ENCODE results near the gene VPS35L. TPM values are rescaled to one million over a fixed set of nuclear protein-coding genes. Genes with fewer than 3 reads are reported as not detected.

The VPS35L gene
- total and polyA plus RNA-seq, 2 experiments from 2014 or later = 48.0 to 54.6 TPM

GRCh38 chr16:19703172-19703889, 147.8 kb downstream of the VPS35L start:
- Histone ChIP-seq H3K79me2 (replicated peaks; ENCODE audit: insufficient read depth) (peaks cover 39% of the 10 kb centered on the region), H2AFZ (no peak overlapping the region), H3F3A (replicated peaks; ENCODE audit: low read depth) (0 out of 2 replicates have a peak, but pooled peaks cover 10% of the 10 kb centered on the region), H3K36me3 (ENCODE audit: insufficient read depth) (peaks cover 55% of the 10 kb centered on the region), H4K20me1 (replicated peaks; ENCODE audit: insufficient read depth) (peaks cover 47% of the 10 kb centered on the region), H3K9me2 (ENCODE audit: insufficient read depth) (no peaks in the 10 kb centered on the region), H3K27me3 (ENCODE audit: insufficient read depth) (no peaks in the 10 kb centered on the region), H3K4me1 (ENCODE audit: insufficient read depth) (peaks cover 5% of the 10 kb centered on the region; the same call in 1 of the 2 replicates), H3K4me3 (no peak overlapping the region), H3K4me2 (no peak overlapping the region), H3K27ac (ENCODE audit: low read depth) (no peak overlapping the region)
- peaks cover 7% of the 10 kb centered on the region for H3K27me3 Mint-ChIP-seq (ENCODE audit: insufficient read depth, low read depth, poor library complexity)
- TF ChIP-seq CTCF (conservative IDR thresholded peaks at IDR 0.05; ENCODE audit: low read depth in 2 of 2) = no peak
- TF ChIP-seq ETS1 (IDR thresholded peaks at IDR 0.05) = no peak
- TF ChIP-seq EZH2 (IDR thresholded peaks at IDR 0.05; ENCODE audit: low read depth, unreplicated experiment) = no peak
- TF ChIP-seq ZNF462 (CRISPR knock-in tag; IDR thresholded peaks at IDR 0.05) = no peak
- TF ChIP-seq EZH2phosphoT487 (IDR thresholded peaks at IDR 0.05; ENCODE audit: unreplicated experiment) = no peak
- no peak for TF ChIP-seq REST (IDR thresholded peaks at IDR 0.05; ENCODE audit: unreplicated experiment)
- no peak for TF ChIP-seq ZNF114 (CRISPR knock-in tag; IDR thresholded peaks at IDR 0.05)
- TF ChIP-seq NANOG (IDR thresholded peaks at IDR 0.05; ENCODE audit: borderline replicate concordance) = no peak
- TF ChIP-seq CREB1 (CRISPR knock-in tag; IDR thresholded peaks at IDR 0.05; ENCODE audit: low read depth) = no peak
- peaks cover 99% of the 10 kb centered on the region for H3K36me3 Mint-ChIP-seq (ENCODE audit: low read depth)
- H3K27ac Mint-ChIP-seq = no peak overlapping the region
- H3K4me1 Mint-ChIP-seq = peaks cover 9% of the 10 kb centered on the region; the same call in 2 of the 3 replicates
- no peak overlapping the region for H3K4me3 Mint-ChIP-seq
- ATAC-seq (no peak), DNase-seq (ENCODE audit: low spot score) (no peak)
- H3K9me3 Mint-ChIP-seq = peaks cover 11% of the 10 kb centered on the region; the same call in 2 of the 3 replicates
